HEK293 (cell line): ENCODE results near the gene ATP5PO.

ENCODE experiments used
- CTCF ChIA-PET: fragments of 350-600 bp; formaldehyde crosslinking; extraction: SDS; loops from one replicate; lab custom pipeline; 2021; ENCODE audit warnings: antibody characterized with exemption; lab: Yijun Ruan, JAX
- POLR2A ChIA-PET: fragments of 300-600 bp; formaldehyde crosslinking; extraction: SDS; loops from one replicate; lab custom pipeline; 2020; ENCODE audit warnings: antibody characterized with exemption, inconsistent platforms; lab: Yijun Ruan, JAX
- H3K27ac ChIP-seq: fragments of 200-500 bp; sonication (Bioruptor generic); 2 replicates; pipeline ENCODE4 v1.5.1; 2014; ENCODE audit warnings: low read depth, low read length, control low read depth, inconsistent platforms; ENCODE audit errors: extremely low read depth
- H3K36me3 ChIP-seq, 2 experiments: fragments of 200-500 bp in 1 of 2; sonication (Bioruptor generic) in 1 of 2; 1 replicate in 1 of 2; 2 replicates in 1 of 2; pipeline ENCODE4 v1.5.1; 2014 to 2017; ENCODE audit warnings: inconsistent platforms in 2 of 2, low read length in 2 of 2; ENCODE audit not compliant: control insufficient read depth in 2 of 2, insufficient read depth in 1 of 2
- H3K4me1 ChIP-seq: fragments of 200-500 bp; sonication (Bioruptor generic); 2 replicates; pipeline ENCODE4 v1.5.1; 2014; ENCODE audit warnings: mild to moderate bottlenecking, low read length, inconsistent platforms; ENCODE audit not compliant: control insufficient read depth, insufficient read depth
- H3K4me3 ChIP-seq: 2 replicates; pipeline ENCODE4 v1.5.1; 2011; ENCODE audit warnings: low read depth, mild to moderate bottlenecking, control low read depth, low read length, moderate library complexity
- H3K9me3 ChIP-seq: fragments of 200-500 bp; sonication (Bioruptor generic); 2 replicates; pipeline ENCODE4 v1.5.1; 2014; ENCODE audit warnings: low read depth, low read length, inconsistent platforms; ENCODE audit not compliant: control insufficient read depth, insufficient read depth
- GLIS1 ChIP-seq: fragments of 450-650 bp; formaldehyde crosslinking; IDR thresholded peaks from 2 replicates; pipeline ENCODE4 v1.5.1; 2016; ENCODE audit warnings: missing biosample characterization, missing genetic modification characterization
- KLF1 ChIP-seq: fragments of 450-650 bp; formaldehyde crosslinking; IDR thresholded peaks from 2 replicates; pipeline ENCODE4 v1.5.1; 2016; ENCODE audit warnings: missing biosample characterization, missing genetic modification characterization
- KLF10 ChIP-seq: fragments of 450-650 bp; IDR thresholded peaks from 2 replicates; pipeline ENCODE4 v1.5.1; 2018; ENCODE audit warnings: missing biosample characterization, mild to moderate bottlenecking, missing genetic modification characterization
- KLF16 ChIP-seq: fragments of 450-650 bp; formaldehyde crosslinking; IDR thresholded peaks from 2 replicates; pipeline ENCODE4 v1.5.1; 2017; ENCODE audit warnings: missing biosample characterization, missing genetic modification characterization
- PRDM4 ChIP-seq: fragments of 450-650 bp; formaldehyde crosslinking; IDR thresholded peaks from 2 replicates; pipeline ENCODE4 v1.5.1; 2017; ENCODE audit warnings: missing biosample characterization, missing genetic modification characterization
- SALL2 ChIP-seq: fragments of 450-650 bp; formaldehyde crosslinking; IDR thresholded peaks from 2 replicates; pipeline ENCODE4 v1.5.0; 2017; ENCODE audit warnings: missing biosample characterization, mild to moderate bottlenecking, missing genetic modification characterization, borderline replicate concordance
- ZBTB1 ChIP-seq: fragments of 450-650 bp; formaldehyde crosslinking; IDR thresholded peaks from 2 replicates; pipeline ENCODE4 v1.5.1; 2016; ENCODE audit warnings: missing biosample characterization, missing genetic modification characterization
- ZBTB21 ChIP-seq: fragments of 450-650 bp; formaldehyde crosslinking; IDR thresholded peaks from 2 replicates; pipeline ENCODE4 v1.5.1; 2017; ENCODE audit warnings: missing biosample characterization, missing genetic modification characterization
- ZNF121 ChIP-seq: fragments of 450-650 bp; formaldehyde crosslinking; IDR thresholded peaks from 2 replicates; pipeline ENCODE4 v1.5.1; 2016; ENCODE audit warnings: missing biosample characterization, missing genetic modification characterization
- ZNF140 ChIP-seq: fragments of 450-650 bp; formaldehyde crosslinking; IDR thresholded peaks from 2 replicates; pipeline ENCODE4 v1.5.1; 2016; ENCODE audit warnings: missing biosample characterization, missing genetic modification characterization
- ZNF157 ChIP-seq: fragments of 450-650 bp; formaldehyde crosslinking; IDR thresholded peaks from 2 replicates; pipeline ENCODE4 v1.5.1; 2016; ENCODE audit warnings: missing biosample characterization, missing genetic modification characterization
- ZNF169 ChIP-seq: fragments of 450-650 bp; formaldehyde crosslinking; IDR thresholded peaks from 2 replicates; pipeline ENCODE4 v1.5.1; 2016; ENCODE audit warnings: missing biosample characterization, missing genetic modification characterization
- ZNF174 ChIP-seq: fragments of 450-650 bp; formaldehyde crosslinking; IDR thresholded peaks from 2 replicates; pipeline ENCODE4 v1.5.0; 2017; ENCODE audit warnings: missing biosample characterization, mild to moderate bottlenecking, missing genetic modification characterization
- ZNF274 ChIP-seq, 2 experiments: fragments of 200-500 bp in 1 of 2; fragments of 450-650 bp in 1 of 2; sonication (Bioruptor generic) in 1 of 2; formaldehyde crosslinking in 1 of 2; IDR thresholded peaks; 2 replicates each; pipeline versions ENCODE4 v1.5.1 to v1.6.1; 2014 to 2016; ENCODE audit warnings: borderline replicate concordance in 1 of 2, inconsistent platforms in 1 of 2, low read length in 1 of 2, missing biosample characterization in 1 of 2, missing genetic modification characterization in 1 of 2
- ZNF280C ChIP-seq: fragments of 450-650 bp; formaldehyde crosslinking; IDR thresholded peaks from 2 replicates; pipeline ENCODE4 v1.5.1; 2016; ENCODE audit warnings: missing biosample characterization, missing genetic modification characterization
- ZNF391 ChIP-seq: fragments of 450-650 bp; formaldehyde crosslinking; IDR thresholded peaks from 2 replicates; pipeline ENCODE4 v1.5.1; 2016; ENCODE audit warnings: low read depth, missing biosample characterization, missing genetic modification characterization, borderline replicate concordance
- ZNF416 ChIP-seq: fragments of 450-650 bp; formaldehyde crosslinking; IDR thresholded peaks from 2 replicates; pipeline ENCODE4 v1.5.1; 2016; ENCODE audit warnings: missing biosample characterization, missing genetic modification characterization
- ZNF426 ChIP-seq: fragments of 450-650 bp; formaldehyde crosslinking; IDR thresholded peaks from 2 replicates; pipeline ENCODE4 v1.5.1; 2017; ENCODE audit warnings: missing biosample characterization, missing genetic modification characterization, mild to moderate bottlenecking, inconsistent platforms, moderate library complexity
- ZNF433 ChIP-seq: fragments of 450-650 bp; formaldehyde crosslinking; IDR thresholded peaks from 2 replicates; pipeline ENCODE4 v1.5.1; 2016; ENCODE audit warnings: missing biosample characterization, missing genetic modification characterization, low read depth
- ZNF449 ChIP-seq: fragments of 450-650 bp; formaldehyde crosslinking; IDR thresholded peaks from 2 replicates; pipeline ENCODE4 v1.5.1; 2017; ENCODE audit warnings: missing biosample characterization, mild to moderate bottlenecking, missing genetic modification characterization, moderate library complexity
- ZNF48 ChIP-seq: fragments of 450-650 bp; formaldehyde crosslinking; IDR thresholded peaks from 2 replicates; pipeline ENCODE4 v1.5.1; 2016; ENCODE audit warnings: missing biosample characterization, missing genetic modification characterization
- ZNF530 ChIP-seq: fragments of 450-650 bp; formaldehyde crosslinking; IDR thresholded peaks from 2 replicates; pipeline ENCODE4 v1.5.1; 2016; ENCODE audit warnings: low read depth, missing biosample characterization, missing genetic modification characterization
- ZNF549 ChIP-seq: fragments of 450-650 bp; IDR thresholded peaks from 2 replicates; pipeline ENCODE4 v1.5.1; 2018; ENCODE audit warnings: missing biosample characterization, missing genetic modification characterization, mild to moderate bottlenecking, inconsistent platforms, moderate library complexity
- ZNF558 ChIP-seq: fragments of 450-650 bp; formaldehyde crosslinking; IDR thresholded peaks from 2 replicates; pipeline ENCODE4 v1.5.1; 2016; ENCODE audit warnings: missing biosample characterization, missing genetic modification characterization
- ZNF624 ChIP-seq: fragments of 450-650 bp; formaldehyde crosslinking; IDR thresholded peaks from 2 replicates; pipeline ENCODE4 v1.5.1; 2017; ENCODE audit warnings: missing biosample characterization, missing genetic modification characterization
- ZNF629 ChIP-seq: fragments of 450-650 bp; formaldehyde crosslinking; IDR thresholded peaks from 2 replicates; pipeline ENCODE4 v1.5.1; 2017; ENCODE audit warnings: missing biosample characterization, missing genetic modification characterization
- ZNF670 ChIP-seq: fragments of 450-650 bp; formaldehyde crosslinking; IDR thresholded peaks from 2 replicates; pipeline ENCODE4 v1.5.1; 2016; ENCODE audit warnings: missing biosample characterization, missing genetic modification characterization, low read depth
- ZNF692 ChIP-seq: fragments of 450-650 bp; formaldehyde crosslinking; IDR thresholded peaks from 2 replicates; pipeline ENCODE4 v1.5.1; 2016; ENCODE audit warnings: missing biosample characterization, missing genetic modification characterization
- ZNF707 ChIP-seq: fragments of 450-650 bp; formaldehyde crosslinking; IDR thresholded peaks from 2 replicates; pipeline ENCODE4 v1.5.1; 2016; ENCODE audit warnings: missing biosample characterization, missing genetic modification characterization
- ZNF785 ChIP-seq: fragments of 450-650 bp; formaldehyde crosslinking; IDR thresholded peaks from 2 replicates; pipeline ENCODE4 v1.5.1; 2016; ENCODE audit warnings: missing biosample characterization, missing genetic modification characterization
- ZNF830 ChIP-seq: fragments of 450-650 bp; IDR thresholded peaks from 2 replicates; pipeline ENCODE4 v1.5.0; 2018; ENCODE audit warnings: missing biosample characterization, missing genetic modification characterization, low read depth, mild to moderate bottlenecking, moderate library complexity

The ATP5PO gene

GRCh38 chr21:33915368-33916199 lies at the start of gene ATP5PO:
Gene ATP5PO, minus strand, starts transcription at chr21:33915804. Its CDS starts 41 bp downstream, at chr21:33915763.
- Histone ChIP-seq H3K4me3 (peak within 1 kb of the TSS; percentile 95), H3K9me3 (no peaks in the 10 kb centered on the region), H3K4me1 (no peaks in the 10 kb centered on the region), H3K36me3 (peaks cover 24 to 33% of the 10 kb centered on the region in 2 experiments), H3K27ac (peak within 1 kb of the TSS; percentile 67; the same call in 1 of the 2 replicates)
- POLR2A ChIA-PET: no interaction called here
- CTCF ChIA-PET: interaction anchor here (0.7 kb wide), 1 partner anchor 668 kb away, joined by 3 read pairs; no protein-coding TSS in a partner anchor
- TF ChIP-seq ZNF449 (tag by site-specific recombination) (no peak), ZNF416 (tag by site-specific recombination) (no peak), ZNF549 (no peak), KLF16 (tag by site-specific recombination) (0 out of 2 replicates have a peak, but pooled peaks have one; percentile 18), ZNF157 (tag by site-specific recombination) (no peak), ZNF624 (tag by site-specific recombination) (no peak), ZNF174 (no peak), KLF1 (tag by site-specific recombination) (no peak), ZNF558 (no peak), ZNF629 (tag by site-specific recombination) (peak; percentile 46), ZNF830 (tag by site-specific recombination) (no peak), PRDM4 (no peak), ZNF692 (tag by site-specific recombination) (peak; percentile 60; the same call in 1 of the 2 replicates), ZNF274 (IDR thresholded peaks at IDR 0.05; ENCODE audit: low read length) (no peak), ZNF274 (tag by site-specific recombination; IDR thresholded peaks at IDR 0.05; ENCODE audit: borderline replicate concordance) (no peak), ZNF670 (tag by site-specific recombination) (no peak), ZNF707 (tag by site-specific recombination) (no peak), ZBTB21 (tag by site-specific recombination) (no peak; the same call in 1 of the 2 replicates), ZBTB1 (tag by site-specific recombination) (no peak), ZNF121 (tag by site-specific recombination) (no peak), ZNF140 (tag by site-specific recombination) (no peak), SALL2 (tag by site-specific recombination) (no peak), GLIS1 (peak; percentile 41; the same call in 1 of the 2 replicates), ZNF391 (tag by site-specific recombination) (no peak), ZNF169 (tag by site-specific recombination) (no peak), ZNF530 (no peak), ZNF48 (tag by site-specific recombination) (no peak), ZNF433 (no peak), ZNF280C (no peak), ZNF426 (tag by site-specific recombination) (no peak), ZNF785 (tag by site-specific recombination) (no peak), KLF10 (tag by site-specific recombination) (peak; percentile 33; the same call in 1 of the 2 replicates)
